Choroid plexus epithelial cell (primary cell): Measurements from ENCODE around the gene ERC2.

Source experiments
- DNase-seq: peaks from one replicate; pipeline ENCODE4 v3.0.0-alpha.2; 2010; ENCODE audit warnings: low read depth
- H3K4me3 ChIP-seq: 2 replicates; pipeline ENCODE4 v1.5.1; 2011; ENCODE audit warnings: low read depth, mild to moderate bottlenecking, control low read depth, low read length, moderate library complexity
- TF ChIP-seq, protein P1 (sequence below): conservative IDR thresholded peaks from 2 replicates; pipeline ENCODE4 v1.5.1; 2011; ENCODE audit warnings: low read depth, mild to moderate bottlenecking, control low read depth, inconsistent platforms, low read length, moderate library complexity

The ERC2 gene

DNA sequence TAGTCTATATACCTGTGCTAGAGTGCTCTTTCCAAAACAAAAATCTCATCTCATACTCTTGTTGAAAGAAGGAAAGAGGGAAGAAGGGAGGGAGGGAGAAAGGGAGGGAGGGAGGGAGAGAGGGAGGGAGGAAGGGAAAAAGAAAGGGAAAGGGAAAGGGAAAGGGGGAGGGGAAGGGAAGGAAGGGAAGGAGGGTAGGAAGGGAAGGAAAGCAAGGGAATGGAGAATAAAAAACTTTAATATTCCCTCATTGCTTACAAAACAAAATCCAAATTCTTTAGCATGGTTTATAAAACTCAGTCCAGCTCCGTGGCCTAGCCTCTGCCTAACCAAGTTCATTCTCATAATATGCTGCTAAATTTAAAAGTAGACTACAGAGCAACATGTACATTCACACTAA lies 104.5 kb downstream of the ERC2 start:
- TF ChIP-seq, protein P1, sequence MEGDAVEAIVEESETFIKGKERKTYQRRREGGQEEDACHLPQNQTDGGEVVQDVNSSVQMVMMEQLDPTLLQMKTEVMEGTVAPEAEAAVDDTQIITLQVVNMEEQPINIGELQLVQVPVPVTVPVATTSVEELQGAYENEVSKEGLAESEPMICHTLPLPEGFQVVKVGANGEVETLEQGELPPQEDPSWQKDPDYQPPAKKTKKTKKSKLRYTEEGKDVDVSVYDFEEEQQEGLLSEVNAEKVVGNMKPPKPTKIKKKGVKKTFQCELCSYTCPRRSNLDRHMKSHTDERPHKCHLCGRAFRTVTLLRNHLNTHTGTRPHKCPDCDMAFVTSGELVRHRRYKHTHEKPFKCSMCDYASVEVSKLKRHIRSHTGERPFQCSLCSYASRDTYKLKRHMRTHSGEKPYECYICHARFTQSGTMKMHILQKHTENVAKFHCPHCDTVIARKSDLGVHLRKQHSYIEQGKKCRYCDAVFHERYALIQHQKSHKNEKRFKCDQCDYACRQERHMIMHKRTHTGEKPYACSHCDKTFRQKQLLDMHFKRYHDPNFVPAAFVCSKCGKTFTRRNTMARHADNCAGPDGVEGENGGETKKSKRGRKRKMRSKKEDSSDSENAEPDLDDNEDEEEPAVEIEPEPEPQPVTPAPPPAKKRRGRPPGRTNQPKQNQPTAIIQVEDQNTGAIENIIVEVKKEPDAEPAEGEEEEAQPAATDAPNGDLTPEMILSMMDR, result no peak
- H3K4me3 ChIP-seq, result no peak overlapping the region
- DNase-seq, result no peak

DNA sequence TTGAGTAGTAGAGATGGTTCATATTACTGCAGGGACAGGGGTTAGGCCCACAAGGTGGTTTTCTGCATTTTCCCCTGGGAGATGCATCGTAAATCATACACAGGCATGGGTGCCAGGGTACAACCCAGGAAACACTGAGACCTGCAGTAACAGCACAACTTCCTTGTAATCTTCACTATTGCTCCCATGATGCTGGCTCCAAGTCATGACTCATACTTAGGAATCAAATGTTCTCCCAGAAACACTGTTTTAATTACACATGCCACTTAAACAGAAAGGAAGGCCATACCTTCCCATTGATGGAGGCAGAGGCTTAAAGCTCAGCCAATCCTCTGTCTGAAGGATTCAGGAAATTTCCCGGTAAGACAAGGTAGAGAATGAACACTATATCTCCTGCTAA lies 106.5 kb downstream of the ERC2 start:
- H3K4me3 ChIP-seq, result no peak overlapping the region
- no peak for DNase-seq
- TF ChIP-seq, protein P1, result no peak

DNA sequence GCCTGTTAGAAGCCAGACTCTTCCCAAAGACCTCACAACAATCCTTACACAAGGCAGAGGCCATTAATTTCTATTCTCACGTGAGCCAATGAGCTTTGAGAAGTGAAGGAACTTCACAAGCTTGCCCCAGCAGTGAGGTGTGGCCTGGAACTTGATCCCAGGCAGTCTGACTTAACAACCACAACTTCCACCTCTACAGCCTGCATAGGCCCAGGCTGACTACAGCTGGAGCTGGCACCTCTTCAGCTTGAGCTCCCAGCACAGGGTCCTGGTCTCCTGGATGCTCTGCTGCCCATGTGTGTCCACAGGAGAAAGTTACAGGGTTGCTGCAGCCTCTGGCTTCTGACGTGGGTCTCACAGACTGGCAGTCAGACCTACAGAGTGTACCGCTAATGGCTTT lies 111.0 kb downstream of the ERC2 start:
- DNase-seq, result no peak
- TF ChIP-seq, protein P1, result no peak

DNA sequence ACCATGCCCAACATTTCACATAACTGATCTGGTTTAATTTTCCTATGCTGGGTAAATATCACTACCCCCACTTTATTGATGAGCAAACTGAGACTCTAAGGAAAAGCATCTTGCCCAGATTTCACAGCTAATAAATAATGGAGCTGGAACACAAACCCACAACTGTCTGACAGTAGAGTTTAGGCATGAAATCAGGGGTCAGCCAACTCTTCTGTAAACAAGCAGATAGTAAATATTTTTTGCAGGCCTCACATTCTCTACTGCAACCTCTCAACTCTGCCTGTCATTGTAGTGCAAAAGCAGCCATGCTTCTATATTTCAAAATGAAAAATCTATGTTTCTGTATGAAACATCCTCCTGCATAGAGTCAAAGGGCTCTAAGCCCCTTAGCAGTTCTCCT lies 111.5 kb downstream of the ERC2 start:
- DNase-seq, result no peak
- no peak overlapping the region for H3K4me3 ChIP-seq
- TF ChIP-seq, protein P1, result no peak

More for the DNA sequence above, 111.0 kb downstream of the ERC2 start:
- H3K4me3 ChIP-seq, result no peak overlapping the region

DNA sequence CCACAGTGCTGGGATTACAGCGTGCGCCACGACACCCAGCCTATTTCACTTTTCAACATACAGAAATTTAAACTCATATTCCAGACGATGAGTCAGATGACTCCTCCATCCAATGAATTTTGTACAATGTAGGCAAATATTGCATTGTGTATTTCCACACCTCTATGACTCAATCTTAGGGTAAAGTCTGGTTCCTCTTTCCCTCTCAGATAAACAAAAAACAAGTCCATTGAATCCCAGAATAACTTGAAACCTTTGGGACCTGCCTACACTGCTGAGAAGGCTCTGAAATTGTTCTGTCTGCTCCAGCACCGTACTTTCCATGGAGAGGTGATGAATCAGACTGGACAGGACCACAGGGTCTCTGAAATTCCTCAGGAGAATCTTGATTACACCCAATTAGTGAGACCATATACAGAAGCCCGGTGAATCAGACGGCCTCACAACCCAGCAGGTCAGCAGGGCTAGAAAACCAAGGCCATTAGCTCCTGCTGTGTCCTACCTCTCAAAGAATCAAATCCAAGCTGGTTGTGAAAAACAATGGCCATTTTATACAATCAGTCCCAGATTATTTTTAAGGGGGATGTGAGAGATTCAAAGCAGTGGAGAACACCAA lies 112.6 kb downstream of the ERC2 start:
- TF ChIP-seq, protein P1, result no peak
- H3K4me3 ChIP-seq, result no peak overlapping the region
- no peak for DNase-seq

DNA sequence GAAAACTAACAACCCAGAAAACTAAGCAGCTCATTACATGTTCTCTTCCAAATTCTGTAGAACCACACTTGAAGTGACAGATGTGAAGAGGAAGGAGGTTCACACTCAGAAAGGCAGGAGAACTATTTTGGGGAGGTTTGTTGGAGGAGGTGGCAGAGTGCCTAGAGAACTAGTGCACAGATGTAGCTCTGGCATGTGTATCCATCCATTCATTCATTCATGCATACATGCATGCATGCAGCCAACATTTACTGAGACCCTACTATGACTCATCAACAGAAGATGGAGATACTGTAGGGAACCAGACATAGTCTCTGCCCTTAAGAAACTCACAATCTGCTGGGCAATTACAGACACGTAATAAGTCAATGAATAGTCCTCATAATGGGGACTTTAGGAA lies 116.7 kb downstream of the ERC2 start:
- TF ChIP-seq, protein P1, result no peak
- no peak overlapping the region for H3K4me3 ChIP-seq
- no peak for DNase-seq

DNA sequence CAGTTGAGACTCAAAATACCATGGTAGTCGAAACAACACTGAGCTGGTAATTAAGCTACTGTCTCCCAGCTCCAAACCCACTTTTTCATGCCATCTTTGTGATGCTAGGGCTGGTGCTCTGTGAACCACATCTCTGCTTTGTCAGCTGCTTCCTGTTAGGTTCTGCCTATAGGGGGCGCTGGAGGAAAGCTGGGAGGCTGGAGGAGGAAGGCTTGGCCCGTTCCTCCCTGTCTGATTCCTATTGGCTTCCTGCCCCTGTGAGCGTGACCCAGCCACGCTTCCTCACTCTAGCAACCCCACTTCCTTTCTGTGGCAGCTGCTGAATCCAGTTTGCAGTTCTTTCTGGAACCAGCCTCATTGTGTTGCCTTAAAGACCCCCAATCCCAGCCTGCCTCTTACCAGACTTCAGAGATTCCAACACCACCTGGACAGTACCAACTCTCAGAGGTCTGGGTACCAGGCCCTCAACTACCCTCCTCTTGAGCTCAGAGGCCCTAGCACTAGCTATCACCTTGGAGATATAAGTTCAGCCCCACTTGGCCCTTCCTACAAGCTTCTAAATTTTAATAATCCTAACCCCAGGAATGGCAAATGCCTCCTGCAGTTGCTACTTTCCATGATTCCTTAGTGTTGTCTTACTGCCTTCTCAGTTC lies 120.9 kb downstream of the ERC2 start:
- DNase-seq, result no peak
- no peak overlapping the region for H3K4me3 ChIP-seq
- TF ChIP-seq, protein P1, result peak; percentile 25
